GM13977 (cell line): ENCODE measurements around the gene TPI1.
"Not testable (repeated sequence)": the region's sequence is repeated elsewhere in the genome, so short reads cannot be mapped to it uniquely, and the experiment has no call there.

Experiments used
- DNase-seq: peaks from one replicate; pipeline ENCODE4 v3.0.0; 2012; ENCODE audit warnings: low spot score
- in situ Hi-C: fragments of 300-500 bp; cut with MboI; formaldehyde crosslinking; loops from one replicate; pipeline ENCODE4 v1.12.0; 2022; ENCODE audit warnings: low sequenced_read_pairs, low pct_unique_long_range_greater_than_20kb, mixed read lengths, inconsistent platforms; ENCODE audit not compliant: unreplicated experiment
- TF ChIP-seq, protein P1 (sequence below): IDR thresholded peaks from 2 replicates; pipeline ENCODE4 v1.5.1; 2012; ENCODE audit warnings: mild to moderate bottlenecking, control low read depth; ENCODE audit not compliant: insufficient read depth; ENCODE audit errors: extremely low read depth, missing control alignments

The TPI1 gene

DNA sequence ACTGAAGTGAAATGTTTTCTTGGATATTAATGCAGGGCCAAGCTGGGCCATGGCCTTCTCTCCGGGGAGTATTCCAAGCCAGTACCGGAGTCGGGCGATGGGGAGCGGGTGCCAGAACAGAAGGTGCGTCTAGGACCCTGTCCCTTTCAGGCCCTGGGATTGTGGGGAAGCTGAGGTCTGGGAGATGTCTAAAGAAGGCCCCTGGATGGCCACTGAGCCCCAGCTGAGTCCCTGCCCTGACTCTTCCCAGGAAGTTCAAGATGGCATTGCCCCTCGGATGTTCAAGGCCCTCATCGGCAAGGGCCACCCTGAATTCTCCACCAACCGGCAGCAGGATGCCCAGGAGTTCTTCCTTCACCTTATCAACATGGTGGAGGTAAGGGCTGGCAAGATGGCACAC lies 7.2 kb upstream of the TPI1 start:
- DNase-seq, result no peak
- in situ Hi-C loops, result no loop called here
- TF ChIP-seq, protein P1, sequence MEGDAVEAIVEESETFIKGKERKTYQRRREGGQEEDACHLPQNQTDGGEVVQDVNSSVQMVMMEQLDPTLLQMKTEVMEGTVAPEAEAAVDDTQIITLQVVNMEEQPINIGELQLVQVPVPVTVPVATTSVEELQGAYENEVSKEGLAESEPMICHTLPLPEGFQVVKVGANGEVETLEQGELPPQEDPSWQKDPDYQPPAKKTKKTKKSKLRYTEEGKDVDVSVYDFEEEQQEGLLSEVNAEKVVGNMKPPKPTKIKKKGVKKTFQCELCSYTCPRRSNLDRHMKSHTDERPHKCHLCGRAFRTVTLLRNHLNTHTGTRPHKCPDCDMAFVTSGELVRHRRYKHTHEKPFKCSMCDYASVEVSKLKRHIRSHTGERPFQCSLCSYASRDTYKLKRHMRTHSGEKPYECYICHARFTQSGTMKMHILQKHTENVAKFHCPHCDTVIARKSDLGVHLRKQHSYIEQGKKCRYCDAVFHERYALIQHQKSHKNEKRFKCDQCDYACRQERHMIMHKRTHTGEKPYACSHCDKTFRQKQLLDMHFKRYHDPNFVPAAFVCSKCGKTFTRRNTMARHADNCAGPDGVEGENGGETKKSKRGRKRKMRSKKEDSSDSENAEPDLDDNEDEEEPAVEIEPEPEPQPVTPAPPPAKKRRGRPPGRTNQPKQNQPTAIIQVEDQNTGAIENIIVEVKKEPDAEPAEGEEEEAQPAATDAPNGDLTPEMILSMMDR, result no peak

- no peak for DNase-seq
- TF ChIP-seq, protein P1, result no peak
- in situ Hi-C loops, result no loop called here
Measured at GRCh38 chr12:6860942-6861341, 6.4 kb upstream of the TPI1 start.

DNA sequence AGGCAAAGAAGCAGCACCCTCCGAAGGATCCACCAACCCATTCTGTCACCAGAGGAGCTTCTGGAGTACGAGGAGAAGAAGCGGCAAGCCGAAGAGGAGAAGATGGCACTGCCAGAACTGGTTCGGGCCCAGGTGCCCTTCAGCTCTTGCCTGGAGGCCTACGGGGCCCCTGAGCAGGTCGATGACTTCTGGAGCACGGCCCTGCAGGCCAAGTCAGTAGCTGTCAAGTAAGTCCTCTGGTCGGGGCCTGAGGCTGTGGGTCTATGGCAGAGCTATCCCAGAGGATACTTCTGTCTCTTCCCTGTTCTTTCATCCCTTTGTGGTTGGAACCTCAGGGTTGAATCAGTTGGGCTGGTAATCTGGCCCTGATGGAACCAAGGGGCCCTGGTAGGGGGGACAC lies 5.9 kb upstream of the TPI1 start:
- DNase-seq, result no peak
- in situ Hi-C loops, result no loop called here
- TF ChIP-seq, protein P1, result no peak

- TF ChIP-seq, protein P1, result no peak
- in situ Hi-C loops, result no loop called here
- DNase-seq, result no peak
Measured at GRCh38 chr12:6863033-6863432, 4.3 kb upstream of the TPI1 start.

GRCh38 chr12:6863586-6864321 lies 3.6 kb upstream of the TPI1 start:
- no peak for DNase-seq
- TF ChIP-seq, protein P1, result no peak
- in situ Hi-C loops, result no loop called here

DNA sequence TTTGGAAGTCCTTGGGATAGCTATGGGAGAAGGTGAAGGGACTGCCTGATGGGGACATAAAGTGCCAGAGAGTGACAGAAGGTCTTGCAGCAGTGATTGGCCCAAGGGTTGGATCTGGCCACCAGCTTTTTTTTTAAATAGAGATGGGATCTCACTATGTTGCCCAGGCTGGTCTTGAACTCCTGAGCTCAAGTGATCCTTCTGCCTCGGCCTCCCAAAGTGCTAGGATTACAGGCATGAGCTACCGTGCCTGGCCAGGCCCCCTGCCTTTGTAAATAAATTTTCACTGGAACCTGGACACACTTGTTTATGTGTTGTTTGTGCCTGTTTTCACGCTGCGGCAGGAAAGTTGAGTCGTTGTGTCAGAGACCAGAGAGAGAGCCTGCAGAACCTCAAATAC lies 2.0 kb upstream of the TPI1 start:
- DNase-seq, in situ Hi-C loops: not testable (repeated sequence)

DNA sequence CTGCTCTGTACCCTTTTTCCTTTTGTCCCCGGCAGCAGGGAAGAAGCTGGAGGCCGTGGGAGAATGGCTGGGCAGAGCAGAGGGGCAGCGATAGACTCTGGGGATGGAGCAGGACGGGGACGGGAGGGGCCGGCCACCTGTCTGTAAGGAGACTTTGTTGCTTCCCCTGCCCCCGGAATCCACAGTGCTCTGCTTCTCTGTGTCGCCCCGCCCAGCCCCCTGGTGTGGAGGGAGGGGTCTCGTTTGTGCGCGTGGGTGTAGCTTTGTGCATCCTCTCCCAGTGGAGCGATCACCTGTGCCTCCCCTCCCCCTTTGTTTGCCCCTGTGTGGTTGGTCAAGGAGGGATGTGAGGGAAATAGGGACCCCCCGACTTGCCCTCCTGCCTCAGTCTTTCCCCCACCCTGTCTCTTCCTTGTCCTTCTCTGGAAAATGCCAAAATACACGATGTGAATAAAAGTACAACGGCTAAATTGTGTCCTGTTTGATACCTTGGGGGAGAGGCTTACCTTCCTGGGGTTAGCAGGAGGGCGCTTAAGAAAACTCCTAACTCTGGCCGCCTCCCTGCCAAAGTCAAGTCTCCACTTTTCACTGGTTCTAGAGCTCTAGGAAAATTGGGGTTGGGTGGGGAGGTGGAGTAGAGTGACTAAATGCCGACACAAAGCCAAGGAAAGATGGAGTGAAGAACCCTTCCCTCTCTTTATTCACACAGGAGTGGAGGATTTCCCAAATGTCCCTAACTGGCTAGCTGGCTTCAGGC lies 990 bp upstream of the TPI1 start:
- TF ChIP-seq, protein P1, result no peak
- in situ Hi-C loops, result no loop called here
- DNase-seq, result no peak
